Measurements from ENCODE around the gene LEMD2.

- TF ChIP-seq CTCF (IDR thresholded peaks at IDR 0.05): no peak
- TF ChIP-seq RCOR1 (IDR thresholded peaks at IDR 0.05; ENCODE audit: low read depth, low read length): no peak
- TF ChIP-seq EP300 (IDR thresholded peaks at IDR 0.05): no peak
- no peak for TF ChIP-seq EHF (CRISPR knock-in tag; IDR thresholded peaks at IDR 0.05)
- TF ChIP-seq HDAC2 (IDR thresholded peaks at IDR 0.05): no peak
- no peak for TF ChIP-seq MAX (IDR thresholded peaks at IDR 0.05)
- no peak for TF ChIP-seq ZNF302 (CRISPR knock-in tag; IDR thresholded peaks at IDR 0.05)
- no peak for TF ChIP-seq POLR2AphosphoS2 (conservative IDR thresholded peaks at IDR 0.05; ENCODE audit: low read length)
- no peak for TF ChIP-seq JUNB (IDR thresholded peaks at IDR 0.05)
Observed at GRCh38 chr6:33740204-33740608, 48.7 kb downstream of the LEMD2 start.

All from A549 (cell line).